ENCODE results near the gene DDOST.

DDOST gene

DNA sequence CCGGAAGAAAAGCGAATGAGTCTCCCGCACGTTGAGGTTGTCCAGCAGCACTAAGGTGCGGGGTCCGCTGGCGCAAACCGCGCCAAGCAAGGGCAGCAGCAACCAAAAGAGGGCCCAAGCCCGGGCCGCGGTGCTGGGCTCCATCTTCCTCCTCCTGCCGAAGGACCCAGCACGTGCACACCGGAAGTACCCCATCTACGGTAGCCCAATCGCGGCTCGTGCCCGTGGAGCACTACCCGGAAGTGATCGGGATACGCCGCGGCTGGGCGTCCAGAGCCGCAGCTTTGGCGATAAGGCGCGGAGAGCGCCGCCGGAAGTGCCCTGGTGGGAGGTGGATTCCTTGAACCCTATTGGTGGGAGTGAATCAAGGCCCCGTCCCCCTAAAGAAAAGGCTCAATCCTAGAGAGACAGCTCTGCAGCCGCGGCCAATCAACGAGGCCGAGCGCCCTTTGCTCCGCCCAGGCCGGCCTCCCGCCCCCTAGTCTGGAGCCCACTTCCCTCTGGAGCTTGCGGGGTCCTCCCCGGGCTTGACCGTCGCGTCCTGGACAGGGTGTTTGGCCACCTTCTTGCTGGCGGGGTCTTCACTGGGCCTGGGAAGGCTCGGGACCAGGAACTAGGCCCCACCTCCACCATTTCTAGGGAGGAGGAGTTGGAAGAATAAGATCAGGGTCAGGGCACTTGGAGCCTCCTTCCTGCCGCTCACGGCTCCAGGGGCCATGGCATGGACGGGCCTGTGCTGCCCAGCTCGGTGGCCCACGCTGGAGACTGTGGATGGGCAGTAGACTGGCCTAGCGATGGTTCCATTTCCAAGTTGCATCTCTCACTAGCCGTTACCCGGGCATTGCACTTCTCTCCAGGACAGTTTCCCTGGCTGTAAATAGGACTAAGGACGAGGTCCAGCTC, at the start of gene DDOST:
TSS of gene DDOST (minus strand) at position 163 of the 903 bp plus-strand sequence. CDS start at position 144, 19 bp downstream.
- peak; percentile 92 for DNase-seq (ENCODE audit: low read depth)
- H3K4me3 ChIP-seq (ENCODE audit: low read depth, low read length) = peak within 1 kb of the TSS; percentile 96

GRCh38 chr1:20710469-20711284, 49.5 kb upstream of the DDOST start:
- DNase-seq (ENCODE audit: low read depth) = no peak
- H3K4me3 ChIP-seq (ENCODE audit: low read depth, low read length) = no peak overlapping the region

DNA sequence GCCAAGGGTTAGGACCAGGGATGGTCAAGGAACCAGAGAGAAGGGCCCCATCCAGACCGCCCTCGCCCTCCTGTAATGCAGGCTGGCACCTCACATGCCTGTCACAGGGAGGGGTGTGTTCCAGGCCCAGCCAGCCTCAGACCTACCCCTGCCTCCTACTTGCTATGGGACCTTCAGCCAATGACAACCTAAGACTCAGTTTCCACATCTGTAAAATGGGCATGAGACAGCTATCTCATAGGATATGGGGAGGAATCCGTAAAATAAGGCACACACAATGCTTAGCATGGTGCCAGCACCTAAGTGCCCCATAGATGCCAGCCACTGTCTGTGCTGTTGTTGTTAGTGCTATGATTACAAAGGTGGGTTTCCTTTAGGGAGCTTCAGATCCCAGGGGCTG, 48.7 kb upstream of the DDOST start:
- no peak overlapping the region for H3K4me3 ChIP-seq (ENCODE audit: low read depth, low read length)
- no peak for DNase-seq (ENCODE audit: low read depth)

DNA sequence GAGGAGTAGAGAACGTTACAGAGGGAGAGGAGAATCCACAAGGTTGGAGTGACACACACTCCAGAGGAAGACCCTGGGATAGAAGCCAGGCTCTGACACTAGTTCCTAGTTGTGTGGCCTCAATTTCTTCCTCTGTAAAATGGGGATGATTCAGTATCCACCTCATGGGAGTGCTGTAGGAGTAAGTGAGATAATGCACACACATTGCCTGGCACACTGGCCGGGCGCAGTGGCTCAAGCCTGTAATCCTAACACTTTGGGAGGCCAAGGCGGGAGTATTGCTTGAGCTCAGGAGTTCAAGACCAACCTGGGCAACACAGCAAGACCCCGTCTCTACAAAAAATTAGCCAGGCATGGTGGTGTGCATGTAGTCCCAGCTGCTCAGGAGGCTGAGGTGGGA, 47.7 kb upstream of the DDOST start:
- no peak for DNase-seq (ENCODE audit: low read depth)

DNA sequence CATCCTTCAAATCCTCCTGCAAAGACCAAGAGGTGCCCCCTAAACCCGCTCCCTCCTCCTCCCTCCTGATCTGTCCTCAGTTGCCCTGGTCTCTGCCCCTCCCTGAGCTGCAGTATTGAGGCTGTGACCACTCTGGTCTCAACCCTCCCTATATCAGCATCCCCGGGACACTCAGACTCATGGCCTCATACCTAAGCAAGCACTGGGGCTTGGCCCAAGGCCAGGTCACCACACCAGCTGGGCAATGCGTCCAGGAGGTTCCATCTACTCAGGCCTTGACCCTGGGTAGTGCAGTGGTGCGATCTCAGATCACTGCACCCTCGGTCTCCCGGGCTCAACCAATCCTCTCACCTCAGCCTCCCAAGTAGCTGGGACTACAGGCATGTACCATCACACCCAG, 46.9 kb upstream of the DDOST start:
- no peak for DNase-seq (ENCODE audit: low read depth)
- H3K4me3 ChIP-seq (ENCODE audit: low read depth, low read length) = no peak overlapping the region

More for the DNA sequence above, 47.7 kb upstream of the DDOST start:
- H3K4me3 ChIP-seq (ENCODE audit: low read depth, low read length) = no peak overlapping the region

DNA sequence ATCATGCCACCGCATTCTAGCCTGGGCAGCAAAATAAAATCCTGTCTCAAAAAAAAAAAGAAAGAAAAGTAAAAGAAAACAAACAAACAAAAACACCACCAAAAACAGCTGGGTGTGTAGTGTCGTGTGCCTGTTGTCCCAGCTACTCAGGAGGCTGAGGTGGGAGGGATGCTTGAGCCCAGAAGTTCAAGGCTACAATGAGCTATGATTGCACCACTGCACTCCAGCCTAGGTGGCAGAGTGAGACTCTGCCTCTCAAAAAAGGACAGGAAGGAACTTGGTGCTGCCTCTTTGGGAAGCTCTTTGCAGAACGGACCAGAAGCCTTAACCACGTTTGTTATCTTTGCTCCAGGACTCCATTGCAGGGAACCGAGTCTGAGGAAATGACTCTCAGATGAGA, 45.7 kb upstream of the DDOST start:
- H3K4me3 ChIP-seq (ENCODE audit: low read depth, low read length) = no peak overlapping the region
- no peak for DNase-seq (ENCODE audit: low read depth)

GRCh38 chr1:20705203-20705755, 44.1 kb upstream of the DDOST start:
- no peak overlapping the region for H3K4me3 ChIP-seq (ENCODE audit: low read depth, low read length)

DNA sequence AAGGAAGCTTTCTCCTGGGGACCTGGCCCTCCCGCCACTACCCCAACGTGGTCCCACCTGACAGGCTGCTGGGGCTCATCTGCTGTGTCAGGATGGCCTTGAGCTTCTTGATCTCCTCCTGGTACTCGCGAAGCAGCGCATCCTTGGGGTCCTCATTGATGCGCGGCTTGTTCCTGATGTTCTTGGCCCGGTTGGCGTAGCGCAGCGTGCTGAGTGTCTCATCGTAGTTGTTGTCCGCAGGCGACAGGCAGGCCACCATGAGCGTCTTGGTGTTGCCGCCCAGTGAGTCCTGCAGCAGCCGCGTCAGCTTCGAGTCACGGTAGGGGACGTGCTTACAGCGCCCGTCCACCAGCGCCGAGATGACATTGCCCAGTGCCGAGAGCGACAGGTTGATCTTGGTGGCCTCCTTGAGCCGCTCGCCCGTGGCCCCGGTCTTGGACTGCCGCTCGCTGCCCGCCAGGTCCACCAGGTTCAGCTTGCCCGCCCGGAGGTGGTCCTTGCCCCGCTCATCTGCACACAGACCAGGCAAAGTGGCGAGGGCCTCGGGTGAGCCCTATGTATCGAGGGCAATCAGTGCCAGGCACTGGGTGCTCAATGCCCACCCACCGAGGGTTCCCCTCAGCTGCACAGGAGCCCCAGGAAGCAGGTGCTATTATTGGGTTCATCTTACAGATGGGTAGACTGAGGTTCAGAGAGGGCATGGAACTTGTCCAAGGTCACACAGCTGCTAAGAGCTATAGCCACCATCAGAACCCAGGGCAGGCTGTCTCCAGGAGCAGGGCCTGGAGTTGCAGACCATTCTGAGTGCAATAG, 43.4 kb upstream of the DDOST start:
- no peak for DNase-seq (ENCODE audit: low read depth)
- no peak overlapping the region for H3K4me3 ChIP-seq (ENCODE audit: low read depth, low read length)

More at GRCh38 chr1:20705203-20705755, 44.1 kb upstream of the DDOST start:
- DNase-seq (ENCODE audit: low read depth) = no peak

GRCh38 chr1:20703124-20703756, 42.1 kb upstream of the DDOST start:
- no peak for DNase-seq (ENCODE audit: low read depth)
- no peak overlapping the region for H3K4me3 ChIP-seq (ENCODE audit: low read depth, low read length)

DNA sequence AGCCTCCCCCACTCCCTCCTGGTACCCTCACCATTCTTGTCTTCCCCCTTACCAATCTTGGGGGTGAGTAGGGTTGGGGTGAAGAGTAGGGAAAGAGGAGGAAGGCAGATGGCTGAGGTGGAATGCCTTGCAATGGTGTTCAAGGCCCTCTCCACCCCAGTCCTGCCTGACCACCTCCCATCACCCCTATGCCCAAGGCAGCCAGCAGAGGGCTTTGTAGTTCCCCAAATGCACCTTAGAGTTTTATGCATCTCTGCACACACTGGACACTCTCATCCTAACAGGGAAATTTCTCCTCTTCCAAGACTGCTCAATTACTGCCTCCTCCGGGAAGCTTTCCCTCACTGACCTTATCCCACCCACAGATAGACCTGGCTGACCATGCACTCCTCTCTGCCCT, 41.2 kb upstream of the DDOST start:
- H3K4me3 ChIP-seq (ENCODE audit: low read depth, low read length) = no peak overlapping the region
- DNase-seq (ENCODE audit: low read depth) = no peak

DNA sequence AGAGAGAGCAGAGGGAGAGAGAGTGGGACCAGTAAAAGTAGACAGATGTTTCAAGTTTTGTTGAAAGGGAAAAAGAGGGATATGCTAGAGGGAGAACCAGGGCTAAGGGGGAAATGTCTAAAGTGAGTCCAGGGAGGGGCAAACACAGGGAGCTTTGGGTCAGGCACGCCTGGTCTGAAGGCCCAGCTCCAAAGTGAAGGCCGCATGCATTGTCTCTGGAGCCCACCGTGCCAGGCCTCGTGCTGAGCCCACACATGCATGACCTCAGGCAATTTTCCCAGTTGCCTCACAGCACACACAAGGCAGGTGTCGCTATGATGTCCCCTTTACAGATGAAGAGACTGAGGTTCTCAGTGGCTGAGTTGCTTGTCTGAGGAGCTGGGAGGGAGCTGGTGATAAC, 40.7 kb upstream of the DDOST start:
- DNase-seq (ENCODE audit: low read depth) = no peak
- no peak overlapping the region for H3K4me3 ChIP-seq (ENCODE audit: low read depth, low read length)

GRCh38 chr1:20701446-20701845, 40.3 kb upstream of the DDOST start:
- no peak overlapping the region for H3K4me3 ChIP-seq (ENCODE audit: low read depth, low read length)
- DNase-seq (ENCODE audit: low read depth) = no peak

GRCh38 chr1:20700636-20701215, 39.6 kb upstream of the DDOST start:
- no peak overlapping the region for H3K4me3 ChIP-seq (ENCODE audit: low read depth, low read length)
- DNase-seq (ENCODE audit: low read depth) = no peak

DNA sequence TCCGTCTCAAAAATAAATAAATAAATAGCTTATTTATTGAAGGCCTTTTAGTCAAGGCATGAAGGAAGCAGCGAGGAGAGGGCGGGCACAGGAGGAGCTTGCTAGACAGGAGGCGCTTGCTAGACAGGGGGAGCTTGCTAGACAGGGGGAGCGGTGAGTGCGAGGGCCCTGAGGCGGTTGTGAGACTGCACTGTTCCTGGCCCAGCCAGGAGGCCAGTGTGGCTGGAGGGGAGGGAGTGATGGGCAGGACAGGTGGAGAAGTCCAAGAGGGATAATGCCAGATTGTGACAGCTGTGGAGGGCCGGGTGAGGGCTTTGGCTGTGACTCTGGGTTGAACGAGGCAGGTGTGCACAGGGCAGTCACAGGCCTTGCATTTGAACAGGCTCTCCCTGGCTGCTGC, 38.4 kb upstream of the DDOST start:
- DNase-seq (ENCODE audit: low read depth) = peak; percentile 27
- no peak overlapping the region for H3K4me3 ChIP-seq (ENCODE audit: low read depth, low read length)

GRCh38 chr1:20698195-20698910, 37.2 kb upstream of the DDOST start:
- peak; percentile 37 for DNase-seq (ENCODE audit: low read depth)
- no peak overlapping the region for H3K4me3 ChIP-seq (ENCODE audit: low read depth, low read length)

DNA sequence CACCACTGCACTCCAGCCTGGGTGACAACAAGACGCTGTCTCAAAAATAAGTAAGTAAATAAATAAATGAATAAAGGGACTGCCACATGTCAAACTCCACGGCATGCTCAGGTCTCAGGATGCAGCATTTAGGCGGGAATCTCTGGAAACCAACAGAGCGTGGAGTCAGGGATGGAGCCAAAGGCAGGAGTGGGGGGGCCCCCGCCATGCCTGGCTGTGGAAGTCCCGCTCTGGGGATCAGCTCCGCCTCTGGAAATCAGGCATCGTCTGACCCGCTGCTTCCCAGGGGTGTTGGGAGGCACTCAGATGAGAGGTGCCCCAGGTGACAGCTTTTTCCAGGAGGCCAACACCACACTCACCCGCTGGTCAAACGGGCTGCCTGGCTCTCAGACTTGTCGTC, 36.4 kb upstream of the DDOST start:
- no peak overlapping the region for H3K4me3 ChIP-seq (ENCODE audit: low read depth, low read length)
- DNase-seq (ENCODE audit: low read depth) = no peak

DNA sequence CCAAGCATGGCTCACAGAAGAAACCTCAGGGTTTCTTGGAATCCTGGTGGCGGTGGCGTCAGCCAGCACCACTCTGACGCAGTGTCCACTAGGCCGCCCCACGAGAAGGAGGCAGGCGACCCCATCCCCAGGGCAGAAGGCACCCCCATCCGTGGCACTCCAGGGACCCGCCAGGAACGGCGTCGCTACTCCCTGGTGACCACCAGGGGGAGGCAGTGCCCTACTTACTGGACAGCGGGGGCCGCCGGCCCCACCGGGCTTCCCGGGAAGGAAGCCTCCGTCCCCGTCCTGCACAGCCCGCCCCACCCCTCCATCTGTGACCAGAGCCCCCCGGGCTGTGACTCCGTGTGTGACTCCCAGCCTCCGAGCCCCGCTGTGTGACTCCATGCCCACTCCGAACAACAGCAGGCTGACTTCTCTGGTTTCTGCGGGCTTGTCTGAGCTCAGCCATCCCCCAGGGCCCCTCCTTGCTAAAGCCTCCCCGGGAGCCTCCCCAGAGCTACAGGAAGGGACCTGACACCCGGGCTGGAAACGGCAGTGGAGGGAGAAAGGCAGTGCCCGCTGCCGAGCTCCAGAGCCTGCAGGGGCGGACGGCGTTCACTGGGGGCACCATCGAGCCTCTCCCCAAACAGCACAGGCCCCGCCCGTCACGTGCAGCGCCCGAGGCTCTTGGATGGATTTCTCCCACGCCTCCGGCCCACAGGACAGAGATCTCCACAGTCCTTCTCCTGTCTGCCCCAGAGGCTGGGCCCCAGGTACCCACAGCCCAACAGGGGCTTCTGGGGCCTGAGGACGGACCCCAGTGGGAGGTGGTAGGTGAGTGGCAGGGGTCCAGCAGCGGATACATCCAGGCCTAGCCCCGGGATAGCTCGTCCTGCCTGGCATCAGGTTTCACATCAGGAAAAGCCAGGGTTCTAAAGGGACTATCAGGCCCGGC, 35.5 kb upstream of the DDOST start:
- H3K4me3 ChIP-seq (ENCODE audit: low read depth, low read length) = peak overlapping the region; percentile 59

More for the DNA sequence above, 35.5 kb upstream of the DDOST start:
- DNase-seq (ENCODE audit: low read depth) = peak; percentile 73
